Choroid plexus epithelial cell (primary cell): ENCODE measurements around the gene EIF3A.
"Not testable (repeated sequence)": the region's sequence is repeated elsewhere in the genome, so short reads cannot be mapped to it uniquely, and the experiment has no call there.

Experiments
- DNase-seq: peaks from one replicate; pipeline ENCODE4 v3.0.0-alpha.2; 2010; ENCODE audit warnings: low read depth
- H3K4me3 ChIP-seq: 2 replicates; pipeline ENCODE4 v1.5.1; 2011; ENCODE audit warnings: low read depth, mild to moderate bottlenecking, control low read depth, low read length, moderate library complexity
- CTCF ChIP-seq: conservative IDR thresholded peaks from 2 replicates; pipeline ENCODE4 v1.5.1; 2011; ENCODE audit warnings: low read depth, mild to moderate bottlenecking, control low read depth, inconsistent platforms, low read length, moderate library complexity

Gene EIF3A

GRCh38 chr10:119118231-119118630 is 37.6 kb upstream of the EIF3A start:
- TF ChIP-seq CTCF, result no peak
- DNase-seq, result no peak

GRCh38 chr10:119116326-119116951 is 35.8 kb upstream of the EIF3A start:
- no peak for TF ChIP-seq CTCF
- H3K4me3 ChIP-seq, result no peak overlapping the region
- DNase-seq, result peak; percentile 45

More at GRCh38 chr10:119118231-119118630, 37.6 kb upstream of the EIF3A start:
- no peak overlapping the region for H3K4me3 ChIP-seq

GRCh38 chr10:119115926-119116325 is 35.3 kb upstream of the EIF3A start:
- DNase-seq, result no peak
- H3K4me3 ChIP-seq, result no peak overlapping the region
- TF ChIP-seq CTCF, result no peak

- H3K4me3 ChIP-seq, result no peak overlapping the region
- peak; percentile 97 for DNase-seq
- peak; percentile 10 for TF ChIP-seq CTCF
Measured at GRCh38 chr10:119113751-119114732, 33.4 kb upstream of the EIF3A start.

DNA sequence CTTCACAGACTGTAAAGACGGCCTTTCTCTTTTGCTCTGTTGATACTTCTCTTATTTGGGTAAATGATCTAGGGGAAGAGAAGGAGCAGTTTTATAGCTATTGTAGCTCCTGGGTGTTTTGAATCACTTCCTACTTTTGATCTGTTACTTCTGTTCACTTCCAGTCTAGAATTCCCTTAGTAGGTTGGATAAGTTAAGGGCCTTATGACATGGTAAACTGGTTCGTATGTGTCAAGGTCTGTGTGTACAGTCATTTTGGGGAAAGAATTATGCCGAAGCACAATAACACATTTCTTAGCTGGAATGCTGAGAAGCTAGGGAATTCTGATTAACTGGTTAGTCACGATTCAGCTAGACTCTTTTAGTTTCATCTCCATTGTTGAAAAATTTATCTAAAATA is 31.4 kb upstream of the EIF3A start:
- no peak overlapping the region for H3K4me3 ChIP-seq
- TF ChIP-seq CTCF, result no peak
- DNase-seq, result no peak

GRCh38 chr10:119107771-119108170 is 27.2 kb upstream of the EIF3A start:
- DNase-seq, H3K4me3 ChIP-seq: not testable (repeated sequence)

GRCh38 chr10:119107106-119107505 is 26.5 kb upstream of the EIF3A start:
- not testable (repeated sequence) for DNase-seq, H3K4me3 ChIP-seq

- not testable (repeated sequence) for H3K4me3 ChIP-seq, DNase-seq
Measured at GRCh38 chr10:119105899-119106298, 25.3 kb upstream of the EIF3A start.
